HL-60 (cell line): ENCODE results near the gene SMIM12.

Experiments
- DNase-seq, 2 experiments: peaks; one replicate each; pipeline ENCODE4 v3.0.0-alpha.2; 2010 to 2020; ENCODE audit warnings: low read depth in 1 of 2, low spot score in 1 of 2
- H3K27ac ChIP-seq: fragments of 250-450 bp; sonication (Bioruptor Pico); replicated peaks from 2 replicates; pipeline ENCODE4 v1.5.1; 2020; ENCODE audit warnings: mild to moderate bottlenecking, moderate library complexity
- H3K27me3 ChIP-seq: fragments of 250-450 bp; sonication (Bioruptor Pico); 2 replicates; pipeline ENCODE4 v1.5.1; 2021; ENCODE audit warnings: mild to moderate bottlenecking, moderate library complexity; ENCODE audit not compliant: insufficient read depth, poor library complexity, severe bottlenecking
- H3K4me3 ChIP-seq: replicated peaks from 2 replicates; pipeline ENCODE4 v1.5.1; 2011; ENCODE audit warnings: mild to moderate bottlenecking, control low read depth, low read length; ENCODE audit not compliant: insufficient read depth
- GABPA ChIP-seq: IDR thresholded peaks from 2 replicates; pipeline ENCODE4 v1.6.1; 2012; ENCODE audit warnings: low read depth
- POLR2AphosphoS5 ChIP-seq: IDR thresholded peaks from 2 replicates; pipeline ENCODE4 v1.6.1; 2012; ENCODE audit warnings: low read depth
- SPI1 ChIP-seq: IDR thresholded peaks from 2 replicates; pipeline ENCODE4 v1.6.1; 2012; ENCODE audit warnings: low read depth, mild to moderate bottlenecking, borderline replicate concordance
- long read RNA-seq: library from polyadenylated mRNA; unstranded; transcript quantifications from one replicate; pipeline ENCODE4 v2.0.0, GENCODE V29; 2020
- TF ChIP-seq, protein P1 (sequence below): IDR thresholded peaks from 2 replicates; pipeline ENCODE4 v1.6.1; 2012; ENCODE audit warnings: low read depth; ENCODE audit not compliant: insufficient replicate concordance
- TF ChIP-seq, protein P2 (sequence below): IDR thresholded peaks from one replicate; pipeline ENCODE4 v1.5.1; 2011; ENCODE audit warnings: low read length, control low read depth, inconsistent platforms; ENCODE audit not compliant: insufficient read depth

The SMIM12 gene, protein sequence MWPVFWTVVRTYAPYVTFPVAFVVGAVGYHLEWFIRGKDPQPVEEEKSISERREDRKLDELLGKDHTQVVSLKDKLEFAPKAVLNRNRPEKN
- long read RNA-seq, transcript SMIM12-206 (2 exons, 3,454 nt), result major isoform, 105 of 116 reads
- long read RNA-seq, partial matches to known transcripts, result 2 of 116 reads
- long read RNA-seq, other reads (novel, unspliced or antisense), result 5 of 116 reads

DNA sequence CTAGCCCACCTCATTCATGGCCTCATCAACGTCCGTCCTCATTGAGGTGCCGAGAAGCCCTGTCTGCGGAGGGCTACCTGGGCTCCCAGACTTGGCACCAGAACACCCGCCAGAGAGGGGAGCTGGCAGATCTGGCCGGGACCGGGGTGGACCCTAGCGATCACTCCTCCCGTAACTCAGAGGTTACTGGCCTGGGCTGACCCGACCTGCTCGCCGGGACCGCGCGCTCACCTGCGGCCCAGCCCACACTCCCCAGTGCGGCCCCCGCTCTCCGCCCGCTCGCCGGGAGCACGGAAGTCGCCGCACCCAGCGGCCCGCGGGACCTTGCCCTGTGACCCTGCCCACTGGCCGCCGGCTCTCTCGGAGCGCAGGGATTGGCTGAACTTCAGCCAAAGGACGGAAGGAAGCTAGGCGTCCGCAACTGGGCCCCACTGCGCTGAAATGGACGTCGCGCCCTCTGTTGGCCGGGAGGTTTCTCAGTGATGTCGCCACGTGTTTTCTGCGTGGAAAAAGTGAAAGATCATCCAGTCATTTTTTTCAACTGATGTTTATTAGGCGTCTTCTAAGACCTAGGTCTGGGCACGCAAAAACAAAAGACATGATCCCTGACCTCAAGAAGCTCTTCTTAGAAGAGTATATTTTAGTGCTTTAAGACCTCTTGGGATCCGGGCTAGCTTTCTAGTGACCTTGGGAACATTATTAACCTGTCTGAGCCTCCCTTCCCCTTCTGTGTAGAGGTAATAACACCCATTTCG, at the start of gene SMIM12:
SMIM12 (minus strand) TSS at position 304 of the 755 bp plus-strand sequence. CDS start 3,772 bp downstream, outside the sequence.
- Histone ChIP-seq H3K27me3 (no peaks in the 10 kb centered on the region), H3K4me3 (peak within 1 kb of the TSS; percentile 84), H3K27ac (peak within 1 kb of the TSS; percentile 80)
- DNase-seq, result peak; percentile 89 to 95
- TF ChIP-seq, protein P1, sequence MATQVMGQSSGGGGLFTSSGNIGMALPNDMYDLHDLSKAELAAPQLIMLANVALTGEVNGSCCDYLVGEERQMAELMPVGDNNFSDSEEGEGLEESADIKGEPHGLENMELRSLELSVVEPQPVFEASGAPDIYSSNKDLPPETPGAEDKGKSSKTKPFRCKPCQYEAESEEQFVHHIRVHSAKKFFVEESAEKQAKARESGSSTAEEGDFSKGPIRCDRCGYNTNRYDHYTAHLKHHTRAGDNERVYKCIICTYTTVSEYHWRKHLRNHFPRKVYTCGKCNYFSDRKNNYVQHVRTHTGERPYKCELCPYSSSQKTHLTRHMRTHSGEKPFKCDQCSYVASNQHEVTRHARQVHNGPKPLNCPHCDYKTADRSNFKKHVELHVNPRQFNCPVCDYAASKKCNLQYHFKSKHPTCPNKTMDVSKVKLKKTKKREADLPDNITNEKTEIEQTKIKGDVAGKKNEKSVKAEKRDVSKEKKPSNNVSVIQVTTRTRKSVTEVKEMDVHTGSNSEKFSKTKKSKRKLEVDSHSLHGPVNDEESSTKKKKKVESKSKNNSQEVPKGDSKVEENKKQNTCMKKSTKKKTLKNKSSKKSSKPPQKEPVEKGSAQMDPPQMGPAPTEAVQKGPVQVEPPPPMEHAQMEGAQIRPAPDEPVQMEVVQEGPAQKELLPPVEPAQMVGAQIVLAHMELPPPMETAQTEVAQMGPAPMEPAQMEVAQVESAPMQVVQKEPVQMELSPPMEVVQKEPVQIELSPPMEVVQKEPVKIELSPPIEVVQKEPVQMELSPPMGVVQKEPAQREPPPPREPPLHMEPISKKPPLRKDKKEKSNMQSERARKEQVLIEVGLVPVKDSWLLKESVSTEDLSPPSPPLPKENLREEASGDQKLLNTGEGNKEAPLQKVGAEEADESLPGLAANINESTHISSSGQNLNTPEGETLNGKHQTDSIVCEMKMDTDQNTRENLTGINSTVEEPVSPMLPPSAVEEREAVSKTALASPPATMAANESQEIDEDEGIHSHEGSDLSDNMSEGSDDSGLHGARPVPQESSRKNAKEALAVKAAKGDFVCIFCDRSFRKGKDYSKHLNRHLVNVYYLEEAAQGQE, result peak; percentile 59
- TF ChIP-seq SPI1 (no peak; the same call in 1 of the 2 replicates), GABPA (peak; percentile 81), POLR2AphosphoS5 (peak; percentile 91)
- TF ChIP-seq, protein P2, sequence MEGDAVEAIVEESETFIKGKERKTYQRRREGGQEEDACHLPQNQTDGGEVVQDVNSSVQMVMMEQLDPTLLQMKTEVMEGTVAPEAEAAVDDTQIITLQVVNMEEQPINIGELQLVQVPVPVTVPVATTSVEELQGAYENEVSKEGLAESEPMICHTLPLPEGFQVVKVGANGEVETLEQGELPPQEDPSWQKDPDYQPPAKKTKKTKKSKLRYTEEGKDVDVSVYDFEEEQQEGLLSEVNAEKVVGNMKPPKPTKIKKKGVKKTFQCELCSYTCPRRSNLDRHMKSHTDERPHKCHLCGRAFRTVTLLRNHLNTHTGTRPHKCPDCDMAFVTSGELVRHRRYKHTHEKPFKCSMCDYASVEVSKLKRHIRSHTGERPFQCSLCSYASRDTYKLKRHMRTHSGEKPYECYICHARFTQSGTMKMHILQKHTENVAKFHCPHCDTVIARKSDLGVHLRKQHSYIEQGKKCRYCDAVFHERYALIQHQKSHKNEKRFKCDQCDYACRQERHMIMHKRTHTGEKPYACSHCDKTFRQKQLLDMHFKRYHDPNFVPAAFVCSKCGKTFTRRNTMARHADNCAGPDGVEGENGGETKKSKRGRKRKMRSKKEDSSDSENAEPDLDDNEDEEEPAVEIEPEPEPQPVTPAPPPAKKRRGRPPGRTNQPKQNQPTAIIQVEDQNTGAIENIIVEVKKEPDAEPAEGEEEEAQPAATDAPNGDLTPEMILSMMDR, result peak; percentile 51

DNA sequence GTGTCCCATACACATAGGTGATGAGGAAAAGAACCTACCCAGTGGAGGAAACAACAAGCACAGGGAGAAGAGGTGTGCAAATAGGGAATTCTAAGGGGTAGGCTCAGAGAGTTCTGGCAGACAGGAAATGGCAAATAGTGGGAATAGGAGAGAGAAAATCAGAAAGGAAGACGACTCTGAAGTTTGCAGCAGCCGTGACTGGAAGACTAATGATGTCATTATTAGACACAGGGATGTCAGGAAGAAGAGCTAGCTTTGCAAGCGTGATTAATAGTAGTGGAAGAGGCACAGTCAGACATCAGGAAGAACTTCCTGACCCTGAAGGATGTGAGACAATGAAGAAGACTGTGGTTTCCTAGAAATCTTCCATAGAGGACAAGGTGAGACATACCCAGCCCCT, 48.8 kb upstream of the SMIM12 start:
- DNase-seq, result no peak
- no peak overlapping the region for H3K4me3 ChIP-seq
- H3K27ac ChIP-seq, result no peak overlapping the region
- TF ChIP-seq, protein P2, result no peak
- no peak for TF ChIP-seq SPI1
- TF ChIP-seq GABPA, result no peak
- no peak for TF ChIP-seq POLR2AphosphoS5
- TF ChIP-seq, protein P1, result no peak
- H3K27me3 ChIP-seq, result no peaks in the 10 kb centered on the region

DNA sequence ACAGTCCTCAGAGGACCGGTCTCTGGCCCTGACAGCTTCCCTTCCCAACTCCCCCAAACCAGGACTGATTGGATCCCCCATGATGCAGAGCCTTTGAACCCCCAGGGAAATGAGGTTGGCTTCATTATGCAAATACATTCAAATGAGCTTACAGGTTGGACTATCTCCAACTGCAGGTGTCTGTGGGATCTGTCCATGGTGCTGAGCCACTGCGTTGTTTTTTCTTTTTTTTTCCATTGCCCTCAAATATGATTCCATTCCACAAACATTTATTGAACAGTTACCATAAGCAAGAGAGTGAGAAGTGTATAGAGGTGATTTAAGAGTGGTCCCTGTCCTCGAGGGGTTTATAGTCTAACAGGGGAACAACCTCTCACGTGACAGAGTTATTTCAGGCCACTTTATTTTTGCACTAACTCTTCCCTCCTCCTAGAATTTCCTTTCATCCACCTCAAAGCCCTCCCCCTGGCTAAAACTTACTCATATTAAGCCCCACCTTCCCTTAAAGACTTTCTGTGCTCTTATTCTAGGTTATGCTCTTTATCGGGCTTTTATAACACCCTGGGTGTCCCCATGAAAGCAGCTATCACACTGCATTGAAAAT, 48.0 kb upstream of the SMIM12 start:
- TF ChIP-seq, protein P1, result peak; percentile 97
- no peak for TF ChIP-seq SPI1
- DNase-seq, result no peak
- no peaks in the 10 kb centered on the region for H3K27me3 ChIP-seq
- no peak overlapping the region for H3K4me3 ChIP-seq
- H3K27ac ChIP-seq, result no peak overlapping the region
